ENCODE data around the gene ZNF20. TPM values are rescaled to one million over a fixed set of nuclear protein-coding genes. Genes with fewer than 3 reads are reported as not detected.
A peak's percentile ranks its signal among the peaks of the same experiment; 100 is the strongest.

Gene ZNF20
- total RNA-seq (ENCODE audit: low replicate concordance) = 3.9 and 4.8 TPM in 2 replicates

DNA sequence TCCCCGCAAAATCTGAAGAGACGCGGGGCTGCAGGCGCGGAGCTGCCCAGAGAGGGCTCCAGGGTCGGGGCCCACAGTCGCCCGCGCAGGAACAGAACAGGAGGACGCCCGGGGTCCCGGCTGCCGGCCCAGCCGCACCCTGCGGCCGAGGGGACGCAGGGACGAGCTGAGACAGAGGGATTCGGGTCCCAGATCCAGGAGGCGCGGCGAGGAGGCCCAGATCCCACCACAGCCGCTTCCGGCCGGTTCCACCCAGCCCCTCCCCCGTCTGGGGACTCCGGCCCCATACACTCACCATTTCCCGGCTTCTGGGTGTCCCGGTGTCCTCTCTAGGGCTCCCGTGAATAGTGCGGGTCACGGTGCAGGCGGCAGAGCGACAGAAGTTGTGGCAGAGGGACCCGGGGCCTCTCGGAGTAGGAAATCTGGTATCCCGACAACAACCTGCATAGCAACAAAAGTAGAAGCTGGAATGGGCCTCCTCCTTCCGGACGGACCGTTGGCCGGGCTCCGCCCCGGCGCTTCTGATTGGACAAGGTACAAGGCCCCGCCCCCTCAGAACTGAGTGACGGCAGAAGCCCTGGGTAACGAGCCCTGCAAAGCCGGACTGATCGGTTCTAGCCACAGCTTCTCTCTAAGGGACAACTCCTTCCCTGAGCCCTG is at the start of gene ZNF20:
ZNF20 (minus strand) TSS at position 466 of the 660 bp plus-strand sequence; CDS start at position 298, 168 bp downstream.
- no peak for TF ChIP-seq CTCF (IDR thresholded peaks at IDR 0.05; ENCODE audit: insufficient read depth, low read length)
- H3K4me3 ChIP-seq (ENCODE audit: low read depth, low read length) = peak within 1 kb of the TSS; percentile 83
- DNase-seq (ENCODE audit: low read depth) = peak; percentile 89

DNA sequence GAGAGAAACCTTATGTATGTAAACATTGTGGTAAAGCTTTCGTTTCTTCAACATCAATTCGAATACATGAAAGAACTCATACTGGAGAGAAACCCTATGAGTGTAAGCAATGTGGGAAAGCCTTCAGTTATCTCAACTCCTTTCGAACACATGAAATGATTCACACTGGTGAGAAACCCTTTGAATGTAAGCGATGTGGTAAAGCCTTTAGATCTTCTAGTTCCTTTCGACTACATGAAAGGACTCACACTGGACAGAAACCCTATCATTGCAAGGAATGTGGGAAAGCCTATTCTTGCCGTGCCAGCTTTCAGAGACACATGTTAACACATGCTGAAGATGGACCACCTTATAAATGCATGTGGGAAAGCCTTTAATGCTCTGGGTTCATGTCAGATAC is 47.5 kb upstream of the ZNF20 start:
- no peak for TF ChIP-seq CTCF (IDR thresholded peaks at IDR 0.05; ENCODE audit: insufficient read depth, low read length)
- no peak overlapping the region for H3K4me3 ChIP-seq (ENCODE audit: low read depth, low read length)
- DNase-seq (ENCODE audit: low read depth) = peak; percentile 5

DNA sequence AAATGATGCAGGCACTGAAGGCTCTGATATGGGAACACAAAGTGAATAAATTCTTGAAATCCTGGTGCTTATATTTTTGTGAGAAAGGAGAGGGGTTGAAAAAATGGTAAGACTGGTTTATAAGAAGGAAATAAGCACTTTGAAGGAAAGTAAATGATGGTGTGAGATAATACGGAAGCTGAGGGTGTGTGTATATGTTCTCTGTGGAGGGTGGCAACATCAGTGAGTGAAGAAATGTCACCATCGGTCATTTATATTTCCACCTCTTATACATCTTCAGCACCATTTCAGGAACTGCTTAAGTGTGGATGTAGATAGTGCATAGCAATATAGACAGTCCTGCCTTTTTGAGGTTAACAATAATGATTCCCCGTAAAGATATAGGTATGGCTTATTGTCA is 40.2 kb upstream of the ZNF20 start:
- no peak overlapping the region for H3K4me3 ChIP-seq (ENCODE audit: low read depth, low read length)
- no peak for DNase-seq (ENCODE audit: low read depth)
- TF ChIP-seq CTCF (IDR thresholded peaks at IDR 0.05; ENCODE audit: insufficient read depth, low read length) = no peak

DNA sequence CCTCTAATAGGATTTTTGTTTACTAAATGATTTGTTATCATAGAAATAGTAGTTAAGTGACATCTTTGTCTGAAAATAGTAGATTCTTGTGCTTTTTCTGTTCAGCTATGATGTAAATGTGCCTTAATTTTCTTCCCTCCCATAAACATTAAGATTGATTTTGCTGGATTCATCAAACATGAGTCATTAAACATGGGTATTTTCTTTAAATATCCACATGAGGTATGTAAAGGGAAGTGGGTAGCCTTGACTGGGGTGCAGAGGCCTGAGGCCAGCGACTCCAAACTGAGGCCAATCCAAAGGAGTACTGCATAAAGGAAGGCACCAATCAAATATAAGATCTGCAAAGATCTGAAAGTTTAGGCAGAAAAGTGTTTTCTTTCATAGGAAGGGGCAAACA is 26.5 kb upstream of the ZNF20 start:
- no peak overlapping the region for H3K4me3 ChIP-seq (ENCODE audit: low read depth, low read length)
- DNase-seq (ENCODE audit: low read depth) = peak; percentile 7
- no peak for TF ChIP-seq CTCF (IDR thresholded peaks at IDR 0.05; ENCODE audit: insufficient read depth, low read length)

- TF ChIP-seq CTCF (IDR thresholded peaks at IDR 0.05; ENCODE audit: insufficient read depth, low read length) = no peak
- DNase-seq (ENCODE audit: low read depth) = peak; percentile 34
- H3K4me3 ChIP-seq (ENCODE audit: low read depth, low read length) = peak overlapping the region; percentile 93
These were observed 23.7 kb upstream of the ZNF20 start for GRCh38 chr19:12163826-12164225.

- TF ChIP-seq CTCF (IDR thresholded peaks at IDR 0.05; ENCODE audit: insufficient read depth, low read length) = no peak
- H3K4me3 ChIP-seq (ENCODE audit: low read depth, low read length) = peak within 1 kb of the TSS; percentile 93
- peak; percentile 95 for DNase-seq (ENCODE audit: low read depth)
These were observed 23.0 kb upstream of the ZNF20 start, which contains the start of gene ZNF136 for GRCh38 chr19:12162882-12163806. ZNF136 (plus strand) TSS chr19:12163096; CDS start chr19:12163204, 108 bp downstream.

Data from fibroblast of the aortic adventitia (primary cell).